Fibroblast of pulmonary artery (primary cell): ENCODE measurements around the gene GNB3.

Experiments used
- DNase-seq: peaks from one replicate; pipeline ENCODE4 v3.0.0-alpha.2; 2010; ENCODE audit warnings: low read depth
- H3K4me3 ChIP-seq: replicated peaks from 2 replicates; pipeline ENCODE4 v1.5.1; 2011; ENCODE audit warnings: low read depth, mild to moderate bottlenecking, control low read depth, low read length, moderate library complexity
- TF ChIP-seq, protein P1 (sequence below): IDR thresholded peaks from 2 replicates; pipeline ENCODE4 v1.5.1; 2011; ENCODE audit warnings: mild to moderate bottlenecking, control low read depth, low read length, inconsistent platforms; ENCODE audit errors: missing control alignments

The GNB3 gene

GRCh38 chr12:6845395-6845794 is 4.7 kb downstream of the GNB3 start:
- DNase-seq, result no peak
- TF ChIP-seq, protein P1, sequence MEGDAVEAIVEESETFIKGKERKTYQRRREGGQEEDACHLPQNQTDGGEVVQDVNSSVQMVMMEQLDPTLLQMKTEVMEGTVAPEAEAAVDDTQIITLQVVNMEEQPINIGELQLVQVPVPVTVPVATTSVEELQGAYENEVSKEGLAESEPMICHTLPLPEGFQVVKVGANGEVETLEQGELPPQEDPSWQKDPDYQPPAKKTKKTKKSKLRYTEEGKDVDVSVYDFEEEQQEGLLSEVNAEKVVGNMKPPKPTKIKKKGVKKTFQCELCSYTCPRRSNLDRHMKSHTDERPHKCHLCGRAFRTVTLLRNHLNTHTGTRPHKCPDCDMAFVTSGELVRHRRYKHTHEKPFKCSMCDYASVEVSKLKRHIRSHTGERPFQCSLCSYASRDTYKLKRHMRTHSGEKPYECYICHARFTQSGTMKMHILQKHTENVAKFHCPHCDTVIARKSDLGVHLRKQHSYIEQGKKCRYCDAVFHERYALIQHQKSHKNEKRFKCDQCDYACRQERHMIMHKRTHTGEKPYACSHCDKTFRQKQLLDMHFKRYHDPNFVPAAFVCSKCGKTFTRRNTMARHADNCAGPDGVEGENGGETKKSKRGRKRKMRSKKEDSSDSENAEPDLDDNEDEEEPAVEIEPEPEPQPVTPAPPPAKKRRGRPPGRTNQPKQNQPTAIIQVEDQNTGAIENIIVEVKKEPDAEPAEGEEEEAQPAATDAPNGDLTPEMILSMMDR, result no peak
- H3K4me3 ChIP-seq, result no peak overlapping the region

GRCh38 chr12:6846316-6846869 is 5.7 kb downstream of the GNB3 start:
- H3K4me3 ChIP-seq, result no peak overlapping the region
- no peak for DNase-seq
- TF ChIP-seq, protein P1, result no peak

GRCh38 chr12:6847676-6848075 is 7.0 kb downstream of the GNB3 start:
- H3K4me3 ChIP-seq, result no peak overlapping the region
- no peak for DNase-seq
- TF ChIP-seq, protein P1, result no peak

DNA sequence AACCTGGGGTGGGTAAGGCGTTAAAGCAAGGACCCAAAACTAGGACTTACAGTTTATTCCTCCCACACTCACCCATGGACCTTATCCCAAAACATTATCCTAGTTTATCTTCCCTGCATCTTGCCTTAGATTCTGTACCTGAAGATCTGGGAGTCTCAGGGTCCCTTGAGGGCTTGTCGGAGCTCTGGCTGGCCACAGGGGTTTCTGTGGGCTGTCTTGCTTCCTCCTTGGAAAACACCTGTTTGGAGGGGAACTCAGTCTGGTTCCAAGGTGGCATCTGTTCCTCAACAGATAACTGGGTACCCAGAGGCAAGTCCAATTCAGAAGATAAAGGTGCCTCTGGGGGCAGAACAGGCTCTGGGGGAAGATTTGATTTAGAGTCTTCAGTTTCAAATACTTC is 8.7 kb downstream of the GNB3 start:
- H3K4me3 ChIP-seq, result no peak overlapping the region
- DNase-seq, result no peak
- TF ChIP-seq, protein P1, result no peak

GRCh38 chr12:6849976-6850560 is 9.3 kb downstream of the GNB3 start:
- TF ChIP-seq, protein P1, result no peak
- H3K4me3 ChIP-seq, result peak overlapping the region; percentile 68
- DNase-seq, result no peak

- TF ChIP-seq, protein P1, result no peak
- DNase-seq, result no peak
- H3K4me3 ChIP-seq, result peak overlapping the region; percentile 68
Measured at GRCh38 chr12:6850796-6851152, 10.0 kb downstream of the GNB3 start.
